Measurements from ENCODE around the gene S1PR4.

- TF ChIP-seq TARDBP (IDR thresholded peaks at IDR 0.05) (no peak), HCFC1 (IDR thresholded peaks at IDR 0.05; ENCODE audit: low read depth, low read length) (peak; percentile 30; the same call in 1 of the 2 replicates), CTCF (IDR thresholded peaks at IDR 0.05 in 2 of 3, conservative IDR thresholded peaks at IDR 0.05 in 1 of 3; ENCODE audit: insufficient read depth in 2 of 3, low read depth in 1 of 3, low read length in 3 of 3) (peak; percentile 94 to 95 (median 95)), ZNF444 (CRISPR knock-in tag; IDR thresholded peaks at IDR 0.05) (no peak), TCF7 (IDR thresholded peaks at IDR 0.05; ENCODE audit: borderline replicate concordance) (no peak), ZNF133 (CRISPR knock-in tag; IDR thresholded peaks at IDR 0.05) (no peak), ZNF668 (CRISPR knock-in tag; IDR thresholded peaks at IDR 0.05) (no peak), POLR2A (conservative IDR thresholded peaks at IDR 0.05) (no peak), IRF2 (CRISPR knock-in tag; IDR thresholded peaks at IDR 0.05) (no peak), ZNF217 (CRISPR knock-in tag; IDR thresholded peaks at IDR 0.05) (no peak), CBX8 (IDR thresholded peaks at IDR 0.05; ENCODE audit: borderline replicate concordance, extremely low read depth, low read depth, low read length, poor library complexity, severe bottlenecking) (no peak)
Measured at GRCh38 chr19:3163230-3163886, 15.2 kb upstream of the S1PR4 start.

Measured in K562 (cell line).